ENCODE data around the gene DTD1. TPM values are rescaled to one million over a fixed set of nuclear protein-coding genes. Genes with fewer than 3 reads are reported as not detected.

DTD1 gene, protein sequence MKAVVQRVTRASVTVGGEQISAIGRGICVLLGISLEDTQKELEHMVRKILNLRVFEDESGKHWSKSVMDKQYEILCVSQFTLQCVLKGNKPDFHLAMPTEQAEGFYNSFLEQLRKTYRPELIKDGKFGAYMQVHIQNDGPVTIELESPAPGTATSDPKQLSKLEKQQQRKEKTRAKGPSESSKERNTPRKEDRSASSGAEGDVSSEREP
- polyA plus RNA-seq = 10 to 100 TPM in 1 of 2 donors, 1 to 10 TPM in 1; 9.7 to 27.4 TPM

- H3K27me3 ChIP-seq (ENCODE audit: control insufficient read depth in 1 of 2, insufficient read depth in 2 of 2, low read length in 2 of 2) = no peaks in the 10 kb centered on the region
- 0 to 1% methylated on average over 54 to 88 of the region's 88 CpGs for WGBS, 2 donors
- H3K4me1 ChIP-seq (ENCODE audit: control insufficient read depth in 2 of 2, insufficient read depth in 2 of 2, low read length in 1 of 2) = peaks cover 0 to 2% of the 10 kb centered on the region in 2 donors
- H3K27ac ChIP-seq (ENCODE audit: low read depth in 2 of 2, low read length in 1 of 2) = peak within 1 kb of the TSS; percentile 71 to 82
- no peaks in the 10 kb centered on the region for H3K36me3 ChIP-seq (ENCODE audit: control insufficient read depth in 2 of 2, insufficient read depth in 2 of 2, low read length in 1 of 2)
- no peaks in the 10 kb centered on the region for H3K9me3 ChIP-seq (ENCODE audit: control insufficient read depth in 2 of 2, insufficient read depth in 1 of 2, low read depth in 1 of 2, low read length in 1 of 2)
- peak within 1 kb of the TSS; percentile 78 to 85 for H3K4me3 ChIP-seq (ENCODE audit: low read depth in 1 of 2, low read length in 2 of 2)
Observed at GRCh38 chr20:18587665-18588573, at the start of gene DTD1. TSS of gene DTD1 (plus strand) at chr20:18588054. CDS start at chr20:18588073, 19 bp downstream.

DNA sequence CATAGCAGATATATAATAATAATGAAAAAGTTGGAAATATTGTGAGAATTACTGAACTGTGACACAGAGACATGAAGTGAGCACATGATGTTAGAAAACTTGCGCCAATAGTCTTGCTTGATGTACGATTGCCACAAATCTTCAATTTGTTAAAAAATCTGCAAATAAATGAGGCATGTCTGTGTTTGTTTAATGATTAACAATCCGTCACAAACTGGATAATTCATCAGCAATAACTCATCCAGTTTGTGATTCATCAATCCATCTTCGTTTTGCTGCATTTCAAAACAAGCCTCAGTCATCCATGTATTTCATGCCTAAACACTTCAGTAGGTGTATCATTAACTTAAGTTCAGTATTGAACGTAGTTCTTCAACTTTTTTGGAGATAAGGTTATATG lies 46.1 kb upstream of the DTD1 start:
- Histone ChIP-seq H3K9me3 (ENCODE audit: control insufficient read depth in 2 of 2, insufficient read depth in 1 of 2, low read depth in 1 of 2, low read length in 1 of 2) (no peaks in the 10 kb centered on the region), H3K27ac (ENCODE audit: low read depth in 2 of 2, low read length in 1 of 2) (no peak overlapping the region), H3K4me3 (ENCODE audit: low read depth in 1 of 2, low read length in 2 of 2) (no peak overlapping the region), H3K36me3 (ENCODE audit: control insufficient read depth in 2 of 2, insufficient read depth in 2 of 2, low read length in 1 of 2) (peaks cover 8 to 18% of the 10 kb centered on the region in 2 donors), H3K27me3 (ENCODE audit: control insufficient read depth in 1 of 2, insufficient read depth in 2 of 2, low read length in 2 of 2) (no peaks in the 10 kb centered on the region), H3K4me1 (ENCODE audit: control insufficient read depth in 2 of 2, insufficient read depth in 2 of 2, low read length in 1 of 2) (peaks cover 0 to 2% of the 10 kb centered on the region in 2 donors)
- 51 to 61% methylated on average over 5 of the region's 5 CpGs for WGBS, 2 donors

GRCh38 chr20:18543216-18543615 lies 44.6 kb upstream of the DTD1 start:
- H3K27me3 ChIP-seq (ENCODE audit: control insufficient read depth in 1 of 2, insufficient read depth in 2 of 2, low read length in 2 of 2) = no peaks in the 10 kb centered on the region
- 90 to 92% methylated on average over 4 of the region's 4 CpGs for WGBS, 2 donors
- no peak overlapping the region for H3K27ac ChIP-seq (ENCODE audit: low read depth in 2 of 2, low read length in 1 of 2)
- no peaks in the 10 kb centered on the region for H3K9me3 ChIP-seq (ENCODE audit: control insufficient read depth in 2 of 2, insufficient read depth in 1 of 2, low read depth in 1 of 2, low read length in 1 of 2)
- H3K4me3 ChIP-seq (ENCODE audit: low read depth in 1 of 2, low read length in 2 of 2) = no peak overlapping the region
- peaks cover 13 to 26% of the 10 kb centered on the region in 2 donors for H3K36me3 ChIP-seq (ENCODE audit: control insufficient read depth in 2 of 2, insufficient read depth in 2 of 2, low read length in 1 of 2)
- H3K4me1 ChIP-seq (ENCODE audit: control insufficient read depth in 2 of 2, insufficient read depth in 2 of 2, low read length in 1 of 2) = peaks cover 0 to 2% of the 10 kb centered on the region in 2 donors

DNA sequence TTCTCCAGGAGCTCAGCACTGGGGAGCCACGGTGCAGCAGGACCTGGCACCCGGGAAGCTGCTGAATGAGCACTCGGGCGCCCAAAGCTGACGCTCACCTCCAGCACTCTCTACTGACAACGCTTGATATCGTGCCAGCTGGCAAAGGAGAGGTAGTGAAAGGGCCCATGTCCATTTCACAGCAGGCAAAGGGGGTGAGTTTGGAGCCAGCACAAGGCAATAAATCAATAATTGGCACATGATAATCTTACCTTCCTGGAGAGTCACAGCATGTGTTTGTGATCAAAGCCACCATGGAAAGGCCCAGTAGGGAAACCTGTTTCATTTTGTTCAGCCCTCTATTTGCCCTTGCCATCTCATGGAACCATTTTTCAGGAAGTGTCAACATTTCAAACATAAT lies 43.9 kb upstream of the DTD1 start:
- 85 to 92% methylated on average over 7 of the region's 7 CpGs for WGBS, 2 donors
- Histone ChIP-seq H3K4me3 (ENCODE audit: low read depth in 1 of 2, low read length in 2 of 2) (no peak overlapping the region), H3K4me1 (ENCODE audit: control insufficient read depth in 2 of 2, insufficient read depth in 2 of 2, low read length in 1 of 2) (peaks cover 0 to 2% of the 10 kb centered on the region in 2 donors), H3K9me3 (ENCODE audit: control insufficient read depth in 2 of 2, insufficient read depth in 1 of 2, low read depth in 1 of 2, low read length in 1 of 2) (no peaks in the 10 kb centered on the region), H3K36me3 (ENCODE audit: control insufficient read depth in 2 of 2, insufficient read depth in 2 of 2, low read length in 1 of 2) (peaks cover 17 to 30% of the 10 kb centered on the region in 2 donors), H3K27me3 (ENCODE audit: control insufficient read depth in 1 of 2, insufficient read depth in 2 of 2, low read length in 2 of 2) (no peaks in the 10 kb centered on the region), H3K27ac (ENCODE audit: low read depth in 2 of 2, low read length in 1 of 2) (no peak overlapping the region)

DNA sequence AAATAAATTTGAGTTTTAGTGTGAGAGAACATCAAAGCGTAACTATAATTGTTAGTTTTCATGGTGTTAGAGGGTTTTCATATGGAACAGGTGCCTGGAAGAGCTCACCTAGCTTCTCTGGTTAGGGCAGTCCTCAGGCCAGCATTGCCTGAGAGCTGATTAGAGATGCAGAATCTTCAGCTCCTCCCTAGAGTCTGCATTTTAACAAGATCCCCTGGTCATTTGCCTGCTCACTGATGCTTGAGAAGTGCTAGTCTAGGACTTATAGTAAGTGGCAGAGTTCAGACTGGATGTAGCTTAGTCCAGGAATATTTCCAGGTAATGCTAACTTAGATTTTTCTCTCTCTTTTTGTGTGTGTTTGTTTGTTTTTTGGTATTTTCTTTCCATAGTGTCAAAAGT lies 42.3 kb upstream of the DTD1 start:
- WGBS, 2 donors = 100% methylated on average over 1 of the region's 1 CpG
- Histone ChIP-seq H3K27ac (ENCODE audit: low read depth in 2 of 2, low read length in 1 of 2) (no peak overlapping the region), H3K4me3 (ENCODE audit: low read depth in 1 of 2, low read length in 2 of 2) (no peak overlapping the region), H3K36me3 (ENCODE audit: control insufficient read depth in 2 of 2, insufficient read depth in 2 of 2, low read length in 1 of 2) (peaks cover 17 to 30% of the 10 kb centered on the region in 2 donors), H3K27me3 (ENCODE audit: control insufficient read depth in 1 of 2, insufficient read depth in 2 of 2, low read length in 2 of 2) (no peaks in the 10 kb centered on the region), H3K9me3 (ENCODE audit: control insufficient read depth in 2 of 2, insufficient read depth in 1 of 2, low read depth in 1 of 2, low read length in 1 of 2) (no peaks in the 10 kb centered on the region), H3K4me1 (ENCODE audit: control insufficient read depth in 2 of 2, insufficient read depth in 2 of 2, low read length in 1 of 2) (peaks cover 0 to 2% of the 10 kb centered on the region in 2 donors)

DNA sequence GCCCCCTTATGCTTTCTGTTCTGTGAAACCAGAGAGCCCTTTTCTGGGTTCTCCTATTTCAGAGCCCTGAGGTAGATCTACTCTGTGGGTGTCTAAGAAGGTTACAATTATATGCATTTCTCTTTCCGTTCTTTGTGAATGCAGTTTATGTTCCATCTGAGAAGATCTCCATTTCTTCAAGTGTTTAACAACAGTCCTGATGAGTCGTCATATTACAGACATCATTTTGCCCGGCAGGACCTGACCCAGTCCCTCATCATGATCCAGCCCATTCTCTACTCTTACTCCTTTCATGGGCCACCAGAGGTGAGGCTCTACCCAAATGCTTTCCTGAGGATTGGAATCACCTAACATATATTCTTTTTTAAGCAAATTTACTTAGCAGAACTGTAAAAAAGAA lies 39.4 kb upstream of the DTD1 start:
- peaks cover 19 to 29% of the 10 kb centered on the region in 2 donors for H3K36me3 ChIP-seq (ENCODE audit: control insufficient read depth in 2 of 2, insufficient read depth in 2 of 2, low read length in 1 of 2)
- 95 to 96% methylated on average over 3 of the region's 3 CpGs for WGBS, 2 donors

GRCh38 chr20:18553746-18554145 lies 34.1 kb upstream of the DTD1 start:
- H3K9me3 ChIP-seq (ENCODE audit: control insufficient read depth in 2 of 2, insufficient read depth in 1 of 2, low read depth in 1 of 2, low read length in 1 of 2) = no peaks in the 10 kb centered on the region
- H3K27me3 ChIP-seq (ENCODE audit: control insufficient read depth in 1 of 2, insufficient read depth in 2 of 2, low read length in 2 of 2) = no peaks in the 10 kb centered on the region
- WGBS, 2 donors = 95 to 97% methylated on average over 8 of the region's 8 CpGs
- peaks cover 10 to 20% of the 10 kb centered on the region in 2 donors for H3K36me3 ChIP-seq (ENCODE audit: control insufficient read depth in 2 of 2, insufficient read depth in 2 of 2, low read length in 1 of 2)
- H3K4me3 ChIP-seq (ENCODE audit: low read depth in 1 of 2, low read length in 2 of 2) = no peak overlapping the region
- H3K27ac ChIP-seq (ENCODE audit: low read depth in 2 of 2, low read length in 1 of 2) = no peak overlapping the region
- no peaks in the 10 kb centered on the region for H3K4me1 ChIP-seq (ENCODE audit: control insufficient read depth in 2 of 2, insufficient read depth in 2 of 2, low read length in 1 of 2)

More for the DNA sequence above, 39.4 kb upstream of the DTD1 start:
- Histone ChIP-seq H3K4me1 (ENCODE audit: control insufficient read depth in 2 of 2, insufficient read depth in 2 of 2, low read length in 1 of 2) (no peaks in the 10 kb centered on the region), H3K4me3 (ENCODE audit: low read depth in 1 of 2, low read length in 2 of 2) (no peak overlapping the region), H3K27ac (ENCODE audit: low read depth in 2 of 2, low read length in 1 of 2) (no peak overlapping the region), H3K9me3 (ENCODE audit: control insufficient read depth in 2 of 2, insufficient read depth in 1 of 2, low read depth in 1 of 2, low read length in 1 of 2) (no peaks in the 10 kb centered on the region), H3K27me3 (ENCODE audit: control insufficient read depth in 1 of 2, insufficient read depth in 2 of 2, low read length in 2 of 2) (no peaks in the 10 kb centered on the region)

- H3K27me3 ChIP-seq (ENCODE audit: control insufficient read depth in 1 of 2, insufficient read depth in 2 of 2, low read length in 2 of 2) = no peaks in the 10 kb centered on the region
- H3K4me3 ChIP-seq (ENCODE audit: low read depth in 1 of 2, low read length in 2 of 2) = peak within 1 kb of the TSS; percentile 95 to 96
- H3K9me3 ChIP-seq (ENCODE audit: control insufficient read depth in 2 of 2, insufficient read depth in 1 of 2, low read depth in 1 of 2, low read length in 1 of 2) = no peaks in the 10 kb centered on the region
- peaks cover 0 to 7% of the 10 kb centered on the region in 2 donors for H3K36me3 ChIP-seq (ENCODE audit: control insufficient read depth in 2 of 2, insufficient read depth in 2 of 2, low read length in 1 of 2)
- H3K4me1 ChIP-seq (ENCODE audit: control insufficient read depth in 2 of 2, insufficient read depth in 2 of 2, low read length in 1 of 2) = no peaks in the 10 kb centered on the region
- WGBS, 2 donors = 0% methylated on average over 51 of the region's 51 CpGs
- H3K27ac ChIP-seq (ENCODE audit: low read depth in 2 of 2, low read length in 1 of 2) = peak within 1 kb of the TSS; percentile 89 to 96
Observed at GRCh38 chr20:18566892-18567738, 20.7 kb upstream of the DTD1 start, which contains the start of gene SMIM26. TSS of gene SMIM26 (plus strand) at chr20:18567432. CDS start at chr20:18567479, 47 bp downstream.

DNA sequence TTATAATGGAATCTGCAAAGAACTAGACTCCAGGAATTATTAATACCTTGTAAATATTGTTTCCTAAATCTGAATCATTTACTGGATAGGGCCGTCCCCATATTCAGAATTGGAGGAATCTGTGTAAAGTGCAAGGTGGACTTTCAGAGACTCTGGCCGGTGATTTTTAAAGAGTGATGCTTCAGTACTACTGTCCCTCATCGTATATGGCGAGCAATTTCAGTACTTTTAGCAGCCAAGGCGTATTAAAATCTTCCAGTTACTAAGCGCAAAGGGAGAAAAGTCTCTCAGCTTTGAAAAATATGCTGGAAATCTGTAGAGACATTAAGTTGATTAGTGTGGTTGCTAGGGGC lies 20.1 kb upstream of the DTD1 start:
- Histone ChIP-seq H3K4me3 (ENCODE audit: low read depth in 1 of 2, low read length in 2 of 2) (peak overlapping the region; percentile 95 to 96), H3K27me3 (ENCODE audit: control insufficient read depth in 1 of 2, insufficient read depth in 2 of 2, low read length in 2 of 2) (no peaks in the 10 kb centered on the region), H3K9me3 (ENCODE audit: control insufficient read depth in 2 of 2, insufficient read depth in 1 of 2, low read depth in 1 of 2, low read length in 1 of 2) (no peaks in the 10 kb centered on the region), H3K36me3 (ENCODE audit: control insufficient read depth in 2 of 2, insufficient read depth in 2 of 2, low read length in 1 of 2) (peaks cover 0 to 7% of the 10 kb centered on the region in 2 donors), H3K4me1 (ENCODE audit: control insufficient read depth in 2 of 2, insufficient read depth in 2 of 2, low read length in 1 of 2) (no peaks in the 10 kb centered on the region), H3K27ac (ENCODE audit: low read depth in 2 of 2, low read length in 1 of 2) (peak overlapping the region; percentile 89 to 96)
- WGBS, 2 donors = 5 to 6% methylated on average over 6 of the region's 6 CpGs
